ENCODE data around the gene SEC31A.

Gene SEC31A

GRCh38 chr4:82780170-82780751 is 110.7 kb downstream of the SEC31A start:
- no peak overlapping the region for H4K5ac ChIP-seq (ENCODE audit: low read length)
- H3K79me2 ChIP-seq (ENCODE audit: control insufficient read depth, insufficient read depth, low read length): no peaks in the 10 kb centered on the region
- no peak overlapping the region for H2BK5ac ChIP-seq (ENCODE audit: low read length)
- H3K23ac ChIP-seq (ENCODE audit: low read length): no peak overlapping the region
- H2BK15ac ChIP-seq (replicated peaks; ENCODE audit: low read depth): no peak overlapping the region
- no peak overlapping the region for H2BK120ac ChIP-seq (ENCODE audit: low read depth, low read length)
- H3K4me2 ChIP-seq (ENCODE audit: low read length): no peak overlapping the region
- DNase-seq: no peak
- no peaks in the 10 kb centered on the region for H3K36me3 ChIP-seq (ENCODE audit: control insufficient read depth, insufficient read depth, low read length)
- no peak overlapping the region for H3K56ac ChIP-seq (ENCODE audit: low read length)
- no peak overlapping the region for H2AK5ac ChIP-seq (ENCODE audit: low read length)
- no peak overlapping the region for H3K18ac ChIP-seq (ENCODE audit: low read length)
- no peak overlapping the region for H3K4me3 ChIP-seq (ENCODE audit: low read length)
- whole genome bisulfite sequencing (ENCODE audit: extremely low coverage, insufficient coverage, low lambda C conversion rate): no CpG with 5 or more reads among the region's 1 CpG
- no peaks in the 10 kb centered on the region for H3K79me1 ChIP-seq (ENCODE audit: low read length)
- H3K9ac ChIP-seq (ENCODE audit: low read length): no peak overlapping the region
- no peaks in the 10 kb centered on the region for H3K27me3 ChIP-seq (ENCODE audit: insufficient read depth, low read length, poor library complexity)
- peaks cover 8% of the 10 kb centered on the region for H3K4me1 ChIP-seq (ENCODE audit: control insufficient read depth, low read depth, low read length)
- H3K4ac ChIP-seq (ENCODE audit: low read depth, low read length): no peak overlapping the region
- H4K8ac ChIP-seq (ENCODE audit: low read depth, low read length): no peak overlapping the region
- H3K27ac ChIP-seq (ENCODE audit: low read depth, low read length): no peak overlapping the region

GRCh38 chr4:82779032-82779431 is 111.9 kb downstream of the SEC31A start:
- H3K23ac ChIP-seq (ENCODE audit: low read length): no peak overlapping the region
- no peak overlapping the region for H3K4me3 ChIP-seq (ENCODE audit: low read length)
- H3K56ac ChIP-seq (ENCODE audit: low read length): no peak overlapping the region
- H4K5ac ChIP-seq (ENCODE audit: low read length): no peak overlapping the region
- H2BK15ac ChIP-seq (replicated peaks; ENCODE audit: low read depth): no peak overlapping the region
- H2AK5ac ChIP-seq (ENCODE audit: low read length): no peak overlapping the region
- no peak overlapping the region for H3K4ac ChIP-seq (ENCODE audit: low read depth, low read length)
- H3K18ac ChIP-seq (ENCODE audit: low read length): no peak overlapping the region
- no peaks in the 10 kb centered on the region for H3K79me1 ChIP-seq (ENCODE audit: low read length)
- peaks cover 8% of the 10 kb centered on the region for H3K4me1 ChIP-seq (ENCODE audit: control insufficient read depth, low read depth, low read length)
- no peaks in the 10 kb centered on the region for H3K79me2 ChIP-seq (ENCODE audit: control insufficient read depth, insufficient read depth, low read length)
- no peaks in the 10 kb centered on the region for H3K27me3 ChIP-seq (ENCODE audit: insufficient read depth, low read length, poor library complexity)
- H3K4me2 ChIP-seq (ENCODE audit: low read length): no peak overlapping the region
- DNase-seq: no peak
- H3K27ac ChIP-seq (ENCODE audit: low read depth, low read length): no peak overlapping the region
- H3K9ac ChIP-seq (ENCODE audit: low read length): no peak overlapping the region
- H2BK5ac ChIP-seq (ENCODE audit: low read length): no peak overlapping the region
- no peak overlapping the region for H2BK120ac ChIP-seq (ENCODE audit: low read depth, low read length)
- no CpG with 5 or more reads among the region's 11 CpGs for WGBS (ENCODE audit: extremely low coverage, insufficient coverage, low lambda C conversion rate)
- no peak overlapping the region for H4K8ac ChIP-seq (ENCODE audit: low read depth, low read length)
- H3K36me3 ChIP-seq (ENCODE audit: control insufficient read depth, insufficient read depth, low read length): no peaks in the 10 kb centered on the region

- Histone ChIP-seq H3K27ac (ENCODE audit: low read depth, low read length) (no peak overlapping the region), H3K79me2 (ENCODE audit: control insufficient read depth, insufficient read depth, low read length) (no peaks in the 10 kb centered on the region), H3K79me1 (ENCODE audit: low read length) (no peaks in the 10 kb centered on the region), H3K4me1 (ENCODE audit: control insufficient read depth, low read depth, low read length) (peaks cover 8% of the 10 kb centered on the region), H3K56ac (ENCODE audit: low read length) (no peak overlapping the region), H2BK15ac (replicated peaks; ENCODE audit: low read depth) (no peak overlapping the region), H3K9ac (ENCODE audit: low read length) (no peak overlapping the region), H4K5ac (ENCODE audit: low read length) (no peak overlapping the region), H4K8ac (ENCODE audit: low read depth, low read length) (no peak overlapping the region), H3K4me3 (ENCODE audit: low read length) (no peak overlapping the region), H3K18ac (ENCODE audit: low read length) (no peak overlapping the region), H2BK5ac (ENCODE audit: low read length) (no peak overlapping the region), H3K27me3 (ENCODE audit: insufficient read depth, low read length, poor library complexity) (no peaks in the 10 kb centered on the region), H3K36me3 (ENCODE audit: control insufficient read depth, insufficient read depth, low read length) (no peaks in the 10 kb centered on the region), H3K4me2 (ENCODE audit: low read length) (no peak overlapping the region), H2BK120ac (ENCODE audit: low read depth, low read length) (no peak overlapping the region), H2AK5ac (ENCODE audit: low read length) (no peak overlapping the region), H3K23ac (ENCODE audit: low read length) (no peak overlapping the region), H3K4ac (ENCODE audit: low read depth, low read length) (no peak overlapping the region)
- no CpG with 5 or more reads among the region's 5 CpGs for whole genome bisulfite sequencing (ENCODE audit: extremely low coverage, insufficient coverage, low lambda C conversion rate)
- DNase-seq: no peak
These were observed 113.0 kb downstream of the SEC31A start for GRCh38 chr4:82777857-82778525.

GRCh38 chr4:82776925-82777542 is 113.9 kb downstream of the SEC31A start:
- Histone ChIP-seq H3K9ac (ENCODE audit: low read length) (no peak overlapping the region), H2AK5ac (ENCODE audit: low read length) (no peak overlapping the region), H3K36me3 (ENCODE audit: control insufficient read depth, insufficient read depth, low read length) (no peaks in the 10 kb centered on the region), H4K8ac (ENCODE audit: low read depth, low read length) (no peak overlapping the region), H3K4me1 (ENCODE audit: control insufficient read depth, low read depth, low read length) (peaks cover 8% of the 10 kb centered on the region), H3K4me3 (ENCODE audit: low read length) (no peak overlapping the region), H3K27me3 (ENCODE audit: insufficient read depth, low read length, poor library complexity) (no peaks in the 10 kb centered on the region), H3K4me2 (ENCODE audit: low read length) (no peak overlapping the region), H4K5ac (ENCODE audit: low read length) (no peak overlapping the region), H3K27ac (ENCODE audit: low read depth, low read length) (no peak overlapping the region), H3K79me2 (ENCODE audit: control insufficient read depth, insufficient read depth, low read length) (no peaks in the 10 kb centered on the region), H3K56ac (ENCODE audit: low read length) (no peak overlapping the region), H2BK120ac (ENCODE audit: low read depth, low read length) (no peak overlapping the region), H3K18ac (ENCODE audit: low read length) (no peak overlapping the region), H3K23ac (ENCODE audit: low read length) (no peak overlapping the region), H2BK5ac (ENCODE audit: low read length) (no peak overlapping the region), H3K79me1 (ENCODE audit: low read length) (no peaks in the 10 kb centered on the region), H3K4ac (ENCODE audit: low read depth, low read length) (no peak overlapping the region), H2BK15ac (replicated peaks; ENCODE audit: low read depth) (no peak overlapping the region)
- no CpG with 5 or more reads among the region's 5 CpGs for WGBS (ENCODE audit: extremely low coverage, insufficient coverage, low lambda C conversion rate)
- DNase-seq: no peak

GRCh38 chr4:82775243-82775642 is 115.7 kb downstream of the SEC31A start:
- no peak overlapping the region for H3K23ac ChIP-seq (ENCODE audit: low read length)
- no peak overlapping the region for H3K4me3 ChIP-seq (ENCODE audit: low read length)
- H3K79me1 ChIP-seq (ENCODE audit: low read length): no peaks in the 10 kb centered on the region
- H4K5ac ChIP-seq (ENCODE audit: low read length): no peak overlapping the region
- H3K18ac ChIP-seq (ENCODE audit: low read length): no peak overlapping the region
- H2BK5ac ChIP-seq (ENCODE audit: low read length): no peak overlapping the region
- no peak overlapping the region for H3K4me2 ChIP-seq (ENCODE audit: low read length)
- DNase-seq: no peak
- H3K27me3 ChIP-seq (ENCODE audit: insufficient read depth, low read length, poor library complexity): no peaks in the 10 kb centered on the region
- peaks cover 6% of the 10 kb centered on the region for H3K4me1 ChIP-seq (ENCODE audit: control insufficient read depth, low read depth, low read length)
- no peak overlapping the region for H2AK5ac ChIP-seq (ENCODE audit: low read length)
- no peaks in the 10 kb centered on the region for H3K79me2 ChIP-seq (ENCODE audit: control insufficient read depth, insufficient read depth, low read length)
- no peak overlapping the region for H3K27ac ChIP-seq (ENCODE audit: low read depth, low read length)
- H2BK15ac ChIP-seq (replicated peaks; ENCODE audit: low read depth): no peak overlapping the region
- no peak overlapping the region for H4K8ac ChIP-seq (ENCODE audit: low read depth, low read length)
- H3K56ac ChIP-seq (ENCODE audit: low read length): no peak overlapping the region
- no peak overlapping the region for H3K4ac ChIP-seq (ENCODE audit: low read depth, low read length)
- H3K9ac ChIP-seq (ENCODE audit: low read length): no peak overlapping the region
- no peak overlapping the region for H2BK120ac ChIP-seq (ENCODE audit: low read depth, low read length)
- no peaks in the 10 kb centered on the region for H3K36me3 ChIP-seq (ENCODE audit: control insufficient read depth, insufficient read depth, low read length)
- no CpG with 5 or more reads among the region's 5 CpGs for WGBS (ENCODE audit: extremely low coverage, insufficient coverage, low lambda C conversion rate)
